Measurements from ENCODE around the gene UVRAG.

- TF ChIP-seq CTCF (IDR thresholded peaks at IDR 0.05) (no peak), POLR2A (IDR thresholded peaks at IDR 0.05) (no peak)
Measured at GRCh38 chr11:76175783-76176182, 360.8 kb downstream of the UVRAG start.

Measured in lower leg skin (tissue), 3 donors.